Measurements from ENCODE around the gene PSMB3.

Gene PSMB3

GRCh38 chr17:38752308-38753070 is at the start of gene PSMB3:
Gene PSMB3 (plus strand): TSS chr17:38752741. CDS start chr17:38752827, 86 bp downstream.
- DNase-seq, result peak; percentile 100

- DNase-seq, result no peak
These were observed 49.4 kb upstream of the PSMB3 start for GRCh38 chr17:38702916-38703741.

GRCh38 chr17:38703742-38704605 is 48.6 kb upstream of the PSMB3 start:
- no peak for DNase-seq

- peak; percentile 82 for DNase-seq
These were observed 47.7 kb upstream of the PSMB3 start, which contains the start of gene MLLT6 for GRCh38 chr17:38704606-38705522. Gene MLLT6 (plus strand): TSS chr17:38705273. CDS start chr17:38705633, 360 bp downstream.

GRCh38 chr17:38705523-38705802 is 47.1 kb upstream of the PSMB3 start:
- DNase-seq, result no peak

- peak; percentile 57 for DNase-seq
These were observed 46.6 kb upstream of the PSMB3 start for GRCh38 chr17:38705803-38706504.

- DNase-seq, result no peak
These were observed 45.9 kb upstream of the PSMB3 start for GRCh38 chr17:38706505-38707216.

- DNase-seq, result no peak
These were observed 44.7 kb upstream of the PSMB3 start for GRCh38 chr17:38707678-38708351.

- no peak for DNase-seq
These were observed 43.3 kb upstream of the PSMB3 start for GRCh38 chr17:38709104-38709820.

GRCh38 chr17:38709864-38710603 is 42.5 kb upstream of the PSMB3 start:
- no peak for DNase-seq

GRCh38 chr17:38710604-38710962 is 42.0 kb upstream of the PSMB3 start:
- DNase-seq, result no peak

GRCh38 chr17:38710985-38711384 is 41.6 kb upstream of the PSMB3 start:
- DNase-seq, result no peak

GRCh38 chr17:38711792-38712571 is 40.6 kb upstream of the PSMB3 start:
- no peak for DNase-seq

- no peak for DNase-seq
These were observed 39.9 kb upstream of the PSMB3 start for GRCh38 chr17:38712593-38712992.

GRCh38 chr17:38713456-38714075 is 39.0 kb upstream of the PSMB3 start:
- DNase-seq, result no peak

- no peak for DNase-seq
These were observed 37.2 kb upstream of the PSMB3 start for GRCh38 chr17:38715216-38715943.

All from fibroblast of skin of right biceps (primary cell).